Brain microvascular endothelial cell (primary cell): ENCODE data around the gene NTM.

ENCODE experiments used
- DNase-seq: peaks from one replicate; pipeline ENCODE4 v3.0.0-alpha.2; 2020
- H3K27ac ChIP-seq: fragments of 250-450 bp; sonication (Bioruptor Pico); 2 replicates; pipeline ENCODE4 v1.5.1; 2020; ENCODE audit warnings: mild to moderate bottlenecking, moderate library complexity
- H3K27me3 ChIP-seq: fragments of 250-450 bp; sonication (Bioruptor Pico); replicated peaks from 2 replicates; pipeline ENCODE4 v1.5.1; 2020; ENCODE audit warnings: mild to moderate bottlenecking
- H3K36me3 ChIP-seq: fragments of 250-450 bp; sonication (Bioruptor Pico); replicated peaks from 2 replicates; pipeline ENCODE4 v1.5.1; 2020; ENCODE audit warnings: mild to moderate bottlenecking
- H3K4me3 ChIP-seq: 2 replicates; pipeline ENCODE4 v1.5.1; 2011; ENCODE audit warnings: low read depth, mild to moderate bottlenecking, control low read depth, low read length, moderate library complexity
- in situ Hi-C: cut with HindIII; loops from 2 replicates; pipeline ENCODE4 v1.10.0; 2017; ENCODE audit warnings: low sequenced_read_pairs, low pct_ligation_motif_present
- TF ChIP-seq, protein P1 (sequence below): IDR thresholded peaks from 2 replicates; pipeline ENCODE4 v1.5.1; 2011; ENCODE audit warnings: low read depth, mild to moderate bottlenecking, moderate library complexity, low read length, control low read depth, inconsistent platforms; ENCODE audit errors: missing control alignments

NTM gene

GRCh38 chr11:131980199-131980598, 609.8 kb downstream of the NTM start:
- no peak for DNase-seq
- no peaks in the 10 kb centered on the region for H3K36me3 ChIP-seq
- no peaks in the 10 kb centered on the region for H3K27me3 ChIP-seq
- in situ Hi-C loops: no loop called here
- H3K27ac ChIP-seq: no peak overlapping the region
- TF ChIP-seq, protein P1, sequence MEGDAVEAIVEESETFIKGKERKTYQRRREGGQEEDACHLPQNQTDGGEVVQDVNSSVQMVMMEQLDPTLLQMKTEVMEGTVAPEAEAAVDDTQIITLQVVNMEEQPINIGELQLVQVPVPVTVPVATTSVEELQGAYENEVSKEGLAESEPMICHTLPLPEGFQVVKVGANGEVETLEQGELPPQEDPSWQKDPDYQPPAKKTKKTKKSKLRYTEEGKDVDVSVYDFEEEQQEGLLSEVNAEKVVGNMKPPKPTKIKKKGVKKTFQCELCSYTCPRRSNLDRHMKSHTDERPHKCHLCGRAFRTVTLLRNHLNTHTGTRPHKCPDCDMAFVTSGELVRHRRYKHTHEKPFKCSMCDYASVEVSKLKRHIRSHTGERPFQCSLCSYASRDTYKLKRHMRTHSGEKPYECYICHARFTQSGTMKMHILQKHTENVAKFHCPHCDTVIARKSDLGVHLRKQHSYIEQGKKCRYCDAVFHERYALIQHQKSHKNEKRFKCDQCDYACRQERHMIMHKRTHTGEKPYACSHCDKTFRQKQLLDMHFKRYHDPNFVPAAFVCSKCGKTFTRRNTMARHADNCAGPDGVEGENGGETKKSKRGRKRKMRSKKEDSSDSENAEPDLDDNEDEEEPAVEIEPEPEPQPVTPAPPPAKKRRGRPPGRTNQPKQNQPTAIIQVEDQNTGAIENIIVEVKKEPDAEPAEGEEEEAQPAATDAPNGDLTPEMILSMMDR: no peak
- H3K4me3 ChIP-seq: no peak overlapping the region

DNA sequence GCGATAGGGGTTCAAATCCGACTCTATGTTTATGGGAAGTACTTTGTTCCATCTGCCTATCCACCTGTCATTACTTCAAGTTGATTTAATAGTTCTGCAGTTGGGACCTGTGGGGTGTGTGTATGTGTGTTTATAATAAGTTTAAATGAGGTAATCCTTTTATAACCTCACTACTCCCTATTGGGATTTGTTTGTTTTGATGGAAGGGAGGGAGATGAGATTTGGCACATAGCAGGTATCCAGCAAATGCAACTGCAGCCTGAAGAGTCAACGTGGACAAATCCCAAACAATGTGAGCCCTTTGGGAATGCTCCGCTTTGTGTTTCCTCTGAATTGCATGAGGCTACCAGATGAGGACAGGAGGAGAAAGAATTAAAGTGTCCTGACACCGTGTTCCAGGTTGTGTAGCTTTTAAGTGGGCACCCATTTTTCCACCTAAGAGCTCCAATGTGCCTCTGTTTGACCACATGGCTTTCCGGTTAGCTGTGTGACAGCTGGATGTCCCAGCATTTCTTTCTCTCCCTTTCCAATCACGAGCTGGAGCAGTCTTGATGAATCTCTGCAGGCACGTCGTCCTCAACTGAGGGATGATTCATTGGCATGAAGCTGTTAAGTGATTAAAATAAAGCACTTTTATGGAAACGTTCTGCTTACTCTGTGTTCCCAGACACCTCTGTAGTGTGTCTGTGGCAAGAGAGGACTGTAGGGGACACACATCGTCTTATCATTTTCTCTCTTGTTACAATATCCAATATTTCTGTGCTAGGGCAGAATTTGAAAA, 610.7 kb downstream of the NTM start:
- in situ Hi-C loops: no loop called here

DNA sequence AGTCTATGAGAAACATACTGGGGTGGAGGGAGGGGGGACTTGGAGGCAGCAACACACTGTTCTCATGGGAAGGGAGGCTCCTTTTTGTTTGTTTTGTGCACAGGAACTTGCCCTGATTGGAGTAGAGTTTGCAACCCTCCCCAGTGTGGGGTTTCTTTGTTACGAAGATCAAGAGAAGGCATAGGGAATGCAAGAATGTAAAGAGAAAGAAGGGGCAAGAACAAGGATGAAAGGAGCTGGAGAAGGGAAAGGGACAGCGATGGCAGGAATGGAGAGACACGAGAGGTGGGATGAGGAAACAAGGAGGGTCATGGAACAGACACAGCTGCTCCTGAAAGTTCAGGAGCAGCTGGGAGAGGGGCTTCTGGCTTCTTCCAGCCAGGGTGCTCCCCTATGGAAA, 611.7 kb downstream of the NTM start:
- Histone ChIP-seq H3K4me3 (no peak overlapping the region), H3K27me3 (no peaks in the 10 kb centered on the region), H3K27ac (no peak overlapping the region), H3K36me3 (no peaks in the 10 kb centered on the region)
- DNase-seq: no peak
- in situ Hi-C loops: no loop called here
- TF ChIP-seq, protein P1: no peak

More for the DNA sequence above, 610.7 kb downstream of the NTM start:
- Histone ChIP-seq H3K36me3 (no peaks in the 10 kb centered on the region), H3K27ac (no peak overlapping the region), H3K4me3 (no peak overlapping the region), H3K27me3 (no peaks in the 10 kb centered on the region)
- DNase-seq: no peak
- TF ChIP-seq, protein P1: no peak

DNA sequence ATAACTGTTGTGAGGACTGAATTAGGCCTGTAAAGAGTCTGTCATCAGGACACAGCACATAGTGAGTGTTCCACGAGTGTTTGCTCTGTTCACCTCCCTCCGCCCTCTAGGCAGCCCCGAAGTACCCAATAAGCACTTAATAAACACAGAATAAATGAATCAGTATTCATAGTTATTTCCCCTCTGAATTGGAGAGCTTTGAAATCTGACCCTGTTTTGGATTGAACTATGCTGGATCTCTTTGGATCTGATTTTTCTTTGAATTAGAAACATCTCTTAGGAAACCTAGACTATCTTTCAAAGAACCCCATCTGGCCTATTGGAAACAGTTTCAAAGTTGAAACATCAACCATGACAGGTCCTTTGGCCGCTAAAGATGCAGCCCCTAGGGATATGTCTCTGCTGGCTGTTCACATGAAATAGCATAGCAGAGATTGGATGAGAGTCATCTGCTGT, 615.5 kb downstream of the NTM start:
- TF ChIP-seq, protein P1: no peak
- Histone ChIP-seq H3K27ac (no peak overlapping the region), H3K27me3 (no peaks in the 10 kb centered on the region), H3K36me3 (no peaks in the 10 kb centered on the region), H3K4me3 (no peak overlapping the region)
- no peak for DNase-seq
- in situ Hi-C loops: no loop called here

DNA sequence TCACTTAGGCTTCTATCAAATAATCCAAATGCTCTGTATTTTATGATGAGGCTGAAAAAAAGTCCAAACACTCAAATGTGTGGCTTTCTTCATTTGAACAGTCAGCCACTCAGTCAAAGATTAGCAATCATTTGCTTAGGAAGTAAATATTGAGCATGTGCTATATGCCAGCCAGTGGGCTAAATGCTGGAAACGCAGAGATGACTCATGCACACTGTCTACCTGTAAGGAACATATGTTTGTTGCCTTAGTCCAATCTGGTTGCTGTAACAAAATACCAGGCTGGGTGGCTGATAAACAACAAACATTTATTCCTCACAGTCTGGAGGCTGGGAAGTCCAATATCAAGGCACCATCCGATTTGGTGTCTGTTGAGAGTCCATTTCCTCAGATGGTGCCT, 617.3 kb downstream of the NTM start:
- H3K4me3 ChIP-seq: no peak overlapping the region
- no peaks in the 10 kb centered on the region for H3K36me3 ChIP-seq
- TF ChIP-seq, protein P1: no peak
- no peaks in the 10 kb centered on the region for H3K27me3 ChIP-seq
- no peak overlapping the region for H3K27ac ChIP-seq
- in situ Hi-C loops: no loop called here
- DNase-seq: no peak

DNA sequence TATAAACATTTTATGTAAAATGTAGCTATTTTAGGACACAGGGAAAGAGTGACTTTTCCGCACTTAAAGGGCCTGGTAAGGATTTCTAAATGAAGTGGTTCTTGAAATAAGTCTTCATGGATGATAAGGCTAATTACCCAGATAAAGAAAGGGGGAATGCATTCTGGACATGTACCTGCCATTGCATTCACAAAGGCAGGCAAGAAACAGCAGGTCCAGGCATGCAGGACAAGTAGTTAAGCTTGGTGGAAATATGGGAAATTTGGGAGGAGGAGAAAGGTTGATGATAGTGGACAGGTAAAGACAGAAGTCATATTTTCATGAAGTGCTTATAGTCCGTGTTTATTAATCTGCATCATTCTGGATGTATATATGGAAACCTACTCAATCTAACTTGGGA, 621.2 kb downstream of the NTM start:
- Histone ChIP-seq H3K27me3 (no peaks in the 10 kb centered on the region), H3K27ac (no peak overlapping the region), H3K4me3 (no peak overlapping the region), H3K36me3 (no peaks in the 10 kb centered on the region)
- in situ Hi-C loops: no loop called here
- TF ChIP-seq, protein P1: no peak
- no peak for DNase-seq
